Measurements from ENCODE around the gene EPHB3. TPM values are rescaled to one million over a fixed set of nuclear protein-coding genes. Genes with fewer than 3 reads are reported as not detected.

The EPHB3 gene
- total RNA-seq, 2 experiments from 2014 or later: 0.11 to 0.13 TPM

DNA sequence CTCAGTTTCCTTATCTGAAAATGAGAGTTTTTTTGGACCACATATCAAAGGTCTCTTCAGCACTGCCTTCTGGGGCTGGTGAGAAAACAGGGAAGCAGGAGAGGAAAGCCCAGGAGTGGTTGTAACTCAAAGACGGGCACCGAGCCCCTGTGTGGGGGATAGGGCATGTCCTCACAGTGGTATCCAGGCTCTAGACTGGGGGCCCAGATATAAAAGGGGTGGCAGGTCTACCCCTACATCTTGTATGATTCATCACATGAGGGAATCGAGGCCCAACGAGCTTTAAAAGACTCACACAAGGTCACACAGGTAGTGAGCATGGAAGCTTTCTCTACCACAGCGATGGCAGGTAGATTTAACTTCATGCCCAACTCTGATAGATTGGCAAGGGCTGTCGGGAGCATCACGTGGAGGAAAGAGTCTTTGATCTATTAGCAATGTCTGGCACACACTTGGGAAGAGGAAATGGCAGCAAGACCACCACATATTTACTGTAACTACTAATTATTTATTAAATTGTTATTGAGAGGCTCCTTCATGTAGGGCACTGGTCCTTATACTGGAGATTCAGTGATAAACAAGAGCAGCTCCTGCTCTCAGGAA, 4.1 kb upstream of the EPHB3 start:
- POLR2A ChIA-PET: interaction anchor here (0.6 kb wide), 1 partner anchor 1044 kb away, joined by 5 read pairs; no protein-coding TSS in a partner anchor
- Mint-ChIP-seq H3K4me3 (no peak overlapping the region), H3K27ac (no peak overlapping the region), H3K36me3 (ENCODE audit: low read depth) (no peaks in the 10 kb centered on the region), H3K9me3 (ENCODE audit: insufficient read depth) (no peaks in the 10 kb centered on the region), H3K4me1 (ENCODE audit: low read depth) (peaks cover 25% of the 10 kb centered on the region), H3K27me3 (ENCODE audit: low read depth) (peaks cover 33% of the 10 kb centered on the region)
- DNase-seq (no peak), ATAC-seq (no peak)
- CTCF ChIA-PET: interaction anchor here (0.6 to 1.2 kb wide), 3 partner anchors 16 to 246 kb away, joined by 3 to 6 read pairs (median 5); no protein-coding TSS in a partner anchor

DNA sequence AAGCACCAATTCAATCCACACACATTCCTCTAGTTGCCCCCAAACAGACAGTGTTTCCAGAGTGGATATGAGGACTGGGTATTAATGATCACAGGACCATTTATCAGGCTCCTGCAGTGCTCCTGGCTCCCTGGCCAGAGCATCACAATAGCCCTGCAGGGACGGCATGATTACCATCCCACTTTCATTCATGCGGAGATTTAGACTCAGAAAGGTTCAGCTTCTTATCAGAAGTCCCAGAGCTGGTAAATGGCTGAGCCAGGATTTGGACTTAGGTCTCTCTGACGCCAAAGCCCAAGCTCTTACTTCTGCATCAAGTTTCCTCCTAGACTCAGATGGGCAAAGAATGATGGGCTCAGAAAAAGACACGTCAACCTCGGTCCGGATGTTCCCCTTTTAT, 2.9 kb upstream of the EPHB3 start:
- Mint-ChIP-seq H3K27ac (no peak overlapping the region), H3K4me1 (ENCODE audit: low read depth) (peaks cover 25% of the 10 kb centered on the region)

DNA sequence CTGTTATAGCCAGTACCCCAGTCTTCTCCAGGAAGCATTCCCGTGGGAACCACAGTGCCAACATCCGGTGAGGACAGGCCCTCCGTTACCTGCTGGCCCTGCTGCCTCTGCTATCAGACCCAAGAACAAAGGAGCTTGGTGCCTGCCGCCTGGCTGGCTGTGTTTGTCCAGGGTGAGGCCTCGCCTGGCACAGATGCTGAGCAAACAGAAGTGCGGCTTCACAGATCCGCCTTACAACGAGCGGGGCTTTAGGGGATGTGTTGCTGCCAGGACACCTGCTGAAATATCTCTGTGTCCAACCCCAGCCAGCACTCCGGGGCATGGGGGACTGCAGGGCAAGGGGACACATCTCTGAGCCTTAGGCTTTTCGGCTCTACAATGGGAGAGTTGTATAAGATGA, 2.2 kb upstream of the EPHB3 start:
- peaks cover 41% of the 10 kb centered on the region for H3K27me3 Mint-ChIP-seq (ENCODE audit: low read depth)
- no peak overlapping the region for H3K4me3 Mint-ChIP-seq
- ChIA-PET CTCF (interaction anchor here (0.9 kb wide), 1 partner anchor 167 kb away, joined by 3 read pairs; no protein-coding TSS in a partner anchor), POLR2A (interaction anchor here (0.9 kb wide), 1 partner anchor 190 kb away, joined by 3 read pairs; no protein-coding TSS in a partner anchor)
- peaks cover 25% of the 10 kb centered on the region for H3K4me1 Mint-ChIP-seq (ENCODE audit: low read depth)
- ATAC-seq (no peak), DNase-seq (no peak)
- no peaks in the 10 kb centered on the region for H3K9me3 Mint-ChIP-seq (ENCODE audit: insufficient read depth)
- H3K36me3 Mint-ChIP-seq (ENCODE audit: low read depth): no peaks in the 10 kb centered on the region
- no peak overlapping the region for H3K27ac Mint-ChIP-seq

More for the DNA sequence above, 2.9 kb upstream of the EPHB3 start:
- Mint-ChIP-seq H3K9me3 (ENCODE audit: insufficient read depth) (no peaks in the 10 kb centered on the region), H3K36me3 (ENCODE audit: low read depth) (no peaks in the 10 kb centered on the region), H3K27me3 (ENCODE audit: low read depth) (peaks cover 39% of the 10 kb centered on the region), H3K4me3 (no peak overlapping the region)
- ATAC-seq (no peak), DNase-seq (no peak)
- ChIA-PET CTCF (interaction anchor here (0.7 to 0.9 kb wide), 2 partner anchors 168 to 245 kb away, joined by 3 read pairs; no protein-coding TSS in a partner anchor), POLR2A (interaction anchor here (0.9 kb wide), 1 partner anchor 190 kb away, joined by 3 read pairs; no protein-coding TSS in a partner anchor)

DNA sequence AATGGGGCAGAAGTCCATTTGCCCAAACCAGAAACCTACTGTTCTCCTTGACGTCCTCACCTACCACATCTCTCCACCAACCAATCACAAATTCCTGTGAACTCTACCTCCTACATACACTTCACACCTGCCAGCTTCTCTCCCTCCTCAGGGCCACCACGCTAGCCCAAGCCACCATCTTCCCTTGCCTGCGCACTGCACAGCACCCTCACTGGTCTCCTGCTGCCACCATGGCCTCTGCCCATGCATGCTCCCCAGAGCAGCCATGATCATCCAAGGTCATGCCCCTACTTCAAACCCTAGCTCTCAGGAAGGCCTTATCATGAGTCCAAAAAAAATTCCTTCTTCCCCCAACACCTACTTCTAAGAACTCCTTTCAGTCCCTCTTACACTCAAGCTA, 1.1 kb upstream of the EPHB3 start:
- Mint-ChIP-seq H3K4me1 (ENCODE audit: low read depth) (peaks cover 25% of the 10 kb centered on the region), H3K27me3 (ENCODE audit: low read depth) (peaks cover 51% of the 10 kb centered on the region), H3K4me3 (peak overlapping the region; percentile 48), H3K27ac (no peak overlapping the region), H3K9me3 (ENCODE audit: insufficient read depth) (no peaks in the 10 kb centered on the region), H3K36me3 (ENCODE audit: low read depth) (no peaks in the 10 kb centered on the region)
- DNase-seq: no peak
- CTCF ChIA-PET: interaction anchor here (0.8 to 2.5 kb wide), 36 partner anchors 10 to 749 kb away, joined by 3 to 18 read pairs (median 4); no protein-coding TSS in a partner anchor
- POLR2A ChIA-PET: interaction anchor here (1.0 kb wide), 1 partner anchor 253 kb away, joined by 3 read pairs; no protein-coding TSS in a partner anchor
- no peak for ATAC-seq

DNA sequence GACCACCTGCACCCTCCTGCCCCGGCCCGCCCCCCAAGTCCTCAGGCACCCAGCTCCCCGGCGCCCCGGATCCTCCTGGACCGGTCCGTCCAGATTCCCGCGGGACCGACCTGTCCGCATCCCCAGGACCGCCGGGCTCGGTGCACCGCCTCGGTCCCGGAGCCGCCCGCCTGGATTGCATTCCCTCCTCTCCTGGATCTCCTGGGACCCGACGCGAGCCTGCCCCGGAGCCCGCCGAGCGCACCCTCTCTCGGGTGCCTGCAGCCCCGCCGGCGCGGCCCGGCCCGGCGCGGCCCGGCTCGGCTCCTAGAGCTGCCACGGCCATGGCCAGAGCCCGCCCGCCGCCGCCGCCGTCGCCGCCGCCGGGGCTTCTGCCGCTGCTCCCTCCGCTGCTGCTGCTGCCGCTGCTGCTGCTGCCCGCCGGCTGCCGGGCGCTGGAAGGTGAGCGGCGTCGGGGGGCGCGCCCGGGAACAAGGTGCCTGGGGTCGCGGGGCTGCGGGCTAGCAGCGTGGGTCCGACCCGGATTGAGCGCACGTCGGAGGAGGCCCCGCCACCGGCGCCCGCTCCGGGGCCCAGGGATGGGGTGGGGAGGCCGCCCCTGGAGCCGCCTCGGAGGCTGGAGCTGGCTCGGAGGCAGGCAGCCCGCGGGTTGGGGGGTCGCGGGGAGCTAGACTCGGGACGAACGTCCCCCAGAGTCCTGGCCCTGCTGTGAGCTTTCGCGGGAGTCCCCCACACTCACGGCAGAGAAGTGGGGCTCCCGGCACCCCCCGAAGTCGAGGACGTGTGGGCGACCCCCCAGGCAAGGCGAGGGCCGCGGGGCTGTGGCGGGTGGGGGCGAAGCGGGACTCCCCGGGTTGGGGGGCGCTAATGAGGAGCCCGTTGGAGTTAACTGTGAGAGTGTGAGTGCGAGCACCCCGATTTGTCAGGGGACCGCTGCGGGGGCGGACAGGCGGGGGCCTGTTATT, 610 bp downstream of the EPHB3 start:
- Mint-ChIP-seq H3K9me3 (ENCODE audit: insufficient read depth) (no peaks in the 10 kb centered on the region), H3K4me3 (peak overlapping the region; percentile 48), H3K4me1 (ENCODE audit: low read depth) (peaks cover 14% of the 10 kb centered on the region), H3K27ac (no peak overlapping the region), H3K27me3 (ENCODE audit: low read depth) (peaks cover 52% of the 10 kb centered on the region), H3K36me3 (ENCODE audit: low read depth) (no peaks in the 10 kb centered on the region)
- POLR2A ChIA-PET: interaction anchor here (0.8 kb wide), 1 partner anchor 215 kb away, joined by 4 read pairs; no protein-coding TSS in a partner anchor
- ATAC-seq: peak; percentile 17
- CTCF ChIA-PET: interaction anchor here (0.8 to 2.5 kb wide), 30 partner anchors 8 to 746 kb away, joined by 3 to 18 read pairs (median 4); no protein-coding TSS in a partner anchor
- DNase-seq: no peak

DNA sequence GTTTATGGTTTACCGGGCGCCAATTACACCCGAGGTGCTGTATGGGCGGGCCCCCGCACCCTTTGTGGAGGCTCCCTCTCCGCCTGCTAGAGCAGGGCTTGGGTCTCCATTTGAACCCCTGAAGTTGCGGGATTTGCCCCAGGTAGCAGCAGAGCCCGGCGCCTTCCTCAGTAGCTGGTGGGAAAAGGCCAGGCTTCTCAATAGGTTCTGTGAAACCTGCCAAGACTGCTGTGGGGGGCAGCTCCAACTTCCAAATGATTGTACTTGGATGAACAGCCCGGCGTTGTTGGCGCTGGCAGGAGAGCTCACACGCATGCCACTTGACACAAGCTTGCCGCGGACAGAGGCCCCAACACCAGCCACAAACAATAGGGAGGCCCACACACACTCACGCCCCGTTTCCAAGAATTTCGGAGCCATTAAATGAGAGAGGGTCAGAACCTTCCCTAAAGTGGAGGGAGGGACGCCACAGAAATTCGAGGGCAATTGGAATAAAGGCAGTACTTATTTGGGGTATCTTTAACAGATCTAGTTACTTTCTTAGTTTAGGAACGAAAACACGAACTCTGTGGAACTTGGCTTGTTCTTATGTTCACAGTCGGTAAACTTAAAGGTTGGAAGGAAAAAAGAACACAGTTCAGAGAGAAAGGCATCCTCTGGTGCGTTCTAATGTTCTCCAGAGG, 1.4 kb downstream of the EPHB3 start:
- no peaks in the 10 kb centered on the region for H3K9me3 Mint-ChIP-seq (ENCODE audit: insufficient read depth)
- no peak overlapping the region for H3K4me3 Mint-ChIP-seq
- POLR2A ChIA-PET: no interaction called here
- no peak for ATAC-seq
- peaks cover 17% of the 10 kb centered on the region for H3K4me1 Mint-ChIP-seq (ENCODE audit: low read depth)
- no peak overlapping the region for H3K27ac Mint-ChIP-seq
- H3K36me3 Mint-ChIP-seq (ENCODE audit: low read depth): no peaks in the 10 kb centered on the region
- CTCF ChIA-PET: interaction anchor here (2.5 kb wide), 1 partner anchor 191 kb away, joined by 12 read pairs; no protein-coding TSS in a partner anchor
- no peak for DNase-seq
- peaks cover 60% of the 10 kb centered on the region for H3K27me3 Mint-ChIP-seq (ENCODE audit: low read depth)

DNA sequence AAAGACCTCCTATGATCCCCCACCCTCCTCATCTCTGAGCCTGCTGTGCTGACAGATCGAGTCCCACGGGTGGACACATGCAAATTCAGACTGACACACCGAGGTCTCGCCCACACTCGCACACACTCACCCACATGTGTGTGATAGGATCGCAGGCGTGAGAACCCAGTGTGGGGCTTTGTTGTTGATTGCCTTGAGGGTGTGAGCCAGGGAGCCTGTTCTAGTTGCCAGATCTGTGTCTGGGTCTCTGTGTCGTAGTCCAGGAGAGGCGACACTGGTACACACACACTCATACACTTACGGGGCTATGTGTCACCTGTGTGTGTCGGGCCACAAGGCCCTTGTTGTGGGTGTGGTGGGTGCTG, 2.0 kb downstream of the EPHB3 start:
- Mint-ChIP-seq H3K27me3 (ENCODE audit: low read depth) (peaks cover 61% of the 10 kb centered on the region), H3K4me1 (ENCODE audit: low read depth) (peaks cover 17% of the 10 kb centered on the region), H3K4me3 (no peak overlapping the region), H3K27ac (no peak overlapping the region), H3K36me3 (ENCODE audit: low read depth) (no peaks in the 10 kb centered on the region), H3K9me3 (ENCODE audit: insufficient read depth) (no peaks in the 10 kb centered on the region)
- DNase-seq (no peak), ATAC-seq (no peak)
- ChIA-PET POLR2A (no interaction called here), CTCF (interaction anchor here (1.1 to 1.2 kb wide), 2 partner anchors 163 to 222 kb away, joined by 3 read pairs; no protein-coding TSS in a partner anchor)

DNA sequence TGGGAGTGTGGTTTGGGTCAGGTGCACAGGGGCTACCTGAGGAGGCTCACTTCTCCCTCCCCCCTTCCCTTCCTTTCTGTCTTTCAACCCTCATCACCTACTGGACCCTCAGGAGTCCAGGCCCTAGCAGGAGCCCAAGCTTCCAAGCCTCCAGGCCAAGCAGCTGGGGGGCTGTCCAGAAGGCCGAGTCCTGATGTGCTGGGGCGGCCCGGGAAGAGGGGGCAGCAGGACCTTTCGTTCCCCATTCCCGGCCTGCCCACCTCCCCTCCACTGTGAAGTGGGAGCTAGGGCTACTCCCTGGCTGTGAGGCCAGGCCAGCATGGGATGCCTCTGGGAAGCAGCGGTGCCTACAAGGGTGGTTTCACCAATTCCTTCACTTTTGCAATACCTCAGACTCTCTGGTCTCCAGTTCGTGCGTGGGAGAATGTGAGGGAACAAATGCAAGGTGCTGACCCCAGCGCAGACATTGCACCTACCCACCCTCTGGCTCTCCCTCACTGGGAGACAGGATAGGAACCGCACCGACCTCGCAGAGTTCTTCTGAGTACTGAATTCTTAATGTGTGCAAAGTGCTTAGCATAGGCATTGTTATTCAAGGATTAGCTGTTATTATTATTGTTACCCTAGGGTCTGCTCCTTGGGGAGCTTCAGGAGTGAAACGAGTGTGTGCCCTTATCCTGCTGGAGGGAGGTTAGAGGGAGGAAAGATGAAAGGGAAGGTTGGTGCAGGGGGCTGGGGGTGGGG, 2.5 kb downstream of the EPHB3 start:
- Mint-ChIP-seq H3K27ac (no peak overlapping the region), H3K4me1 (ENCODE audit: low read depth) (peaks cover 17% of the 10 kb centered on the region), H3K27me3 (ENCODE audit: low read depth) (peaks cover 57% of the 10 kb centered on the region), H3K9me3 (ENCODE audit: insufficient read depth) (no peaks in the 10 kb centered on the region), H3K4me3 (no peak overlapping the region), H3K36me3 (ENCODE audit: low read depth) (no peaks in the 10 kb centered on the region)
- ChIA-PET CTCF (interaction anchor here (0.9 to 1.2 kb wide), 4 partner anchors 19 to 221 kb away, joined by 3 read pairs; no protein-coding TSS in a partner anchor), POLR2A (no interaction called here)
- ATAC-seq: no peak
- no peak for DNase-seq

DNA sequence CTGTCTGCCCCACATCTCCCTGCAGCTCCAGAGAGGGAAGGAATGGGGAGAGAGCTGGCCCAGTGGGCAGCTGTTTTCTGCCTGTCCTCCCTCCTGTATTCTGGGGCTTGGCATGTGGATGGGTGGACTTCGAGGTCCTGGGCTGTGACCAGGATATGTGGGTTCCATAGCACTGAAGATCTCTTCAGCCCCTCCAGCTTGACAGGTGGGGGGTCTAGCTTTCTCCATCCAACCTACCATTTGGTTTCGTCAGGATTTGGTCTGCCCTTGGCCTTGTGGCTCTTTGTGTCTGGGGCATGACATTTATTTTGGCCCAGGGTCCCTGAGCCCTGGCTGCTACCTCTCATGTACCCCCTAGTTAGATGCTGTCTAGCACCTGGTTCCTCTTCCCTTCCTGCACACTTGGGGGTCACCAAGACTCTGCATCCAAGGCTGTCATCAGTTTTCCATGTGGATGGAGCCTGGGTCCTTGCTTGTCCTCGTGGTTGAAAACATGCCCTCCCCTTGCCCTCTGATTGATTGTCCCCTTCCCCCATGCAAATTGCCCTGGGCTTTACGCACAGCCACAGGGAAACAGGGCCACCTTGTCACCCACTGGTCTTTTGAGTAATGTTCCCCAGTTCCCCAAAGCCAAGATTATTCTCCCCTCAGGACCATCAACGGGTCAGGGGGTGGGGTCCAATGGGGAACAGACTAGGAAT, 3.2 kb downstream of the EPHB3 start:
- Mint-ChIP-seq H3K4me3 (no peak overlapping the region), H3K27me3 (ENCODE audit: low read depth) (peaks cover 62% of the 10 kb centered on the region), H3K27ac (no peak overlapping the region), H3K9me3 (ENCODE audit: insufficient read depth) (no peaks in the 10 kb centered on the region), H3K4me1 (ENCODE audit: low read depth) (peaks cover 17% of the 10 kb centered on the region), H3K36me3 (ENCODE audit: low read depth) (no peaks in the 10 kb centered on the region)
- no peak for ATAC-seq
- POLR2A ChIA-PET: no interaction called here
- no peak for DNase-seq
- CTCF ChIA-PET: interaction anchor here (0.7 to 1.2 kb wide), 5 partner anchors 19 to 221 kb away, joined by 3 read pairs; no protein-coding TSS in a partner anchor

DNA sequence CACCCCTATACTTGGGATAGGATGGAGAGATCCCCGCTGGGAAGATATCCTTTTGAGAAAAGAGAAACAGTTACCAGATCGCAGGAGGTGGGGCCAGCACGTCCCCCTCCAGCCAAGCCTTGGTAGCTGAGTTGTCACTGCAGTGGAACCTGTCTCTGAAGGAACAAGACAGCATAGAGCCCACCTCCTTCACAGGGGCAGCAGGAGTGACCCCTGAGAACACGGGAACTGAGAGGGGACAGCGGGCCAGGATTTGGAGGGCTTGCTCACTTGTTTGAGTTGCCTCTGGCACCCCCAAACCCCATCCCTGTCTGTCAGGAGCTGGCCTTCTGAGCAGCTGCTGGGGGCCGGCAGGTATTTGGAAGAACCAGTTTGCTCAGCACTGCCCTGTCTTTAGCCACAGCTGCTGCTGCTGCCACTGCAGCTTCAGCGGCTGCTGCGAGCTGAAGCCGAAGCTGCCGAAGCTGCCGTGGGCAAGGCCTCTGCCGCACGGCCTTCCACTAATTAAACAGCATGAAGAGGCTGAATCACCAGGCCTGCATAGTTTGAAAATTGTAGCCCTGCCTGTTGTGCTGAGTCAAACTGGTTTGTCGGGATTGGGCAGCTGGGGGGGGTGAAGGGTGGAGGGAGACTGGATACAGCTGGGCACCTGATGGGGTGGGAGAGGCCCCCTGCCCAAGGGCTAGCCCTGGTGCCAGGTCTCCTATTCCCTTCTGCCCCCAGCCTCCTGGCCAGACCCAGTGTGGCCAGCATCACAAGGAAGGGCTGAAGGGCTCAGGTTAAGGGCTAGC, 4.0 kb downstream of the EPHB3 start:
- H3K27ac Mint-ChIP-seq: no peak overlapping the region
- no peak for ATAC-seq
- no peaks in the 10 kb centered on the region for H3K36me3 Mint-ChIP-seq (ENCODE audit: low read depth)
- ChIA-PET POLR2A (no interaction called here), CTCF (interaction anchor here (0.7 kb wide), 1 partner anchor 213 kb away, joined by 3 read pairs; no protein-coding TSS in a partner anchor)
- DNase-seq: no peak
- peaks cover 62% of the 10 kb centered on the region for H3K27me3 Mint-ChIP-seq (ENCODE audit: low read depth)
- no peak overlapping the region for H3K4me3 Mint-ChIP-seq
- H3K4me1 Mint-ChIP-seq (ENCODE audit: low read depth): peaks cover 14% of the 10 kb centered on the region
- H3K9me3 Mint-ChIP-seq (ENCODE audit: insufficient read depth): no peaks in the 10 kb centered on the region
